Neural cell (in vitro differentiated cells): Measurements from ENCODE around the gene MYLK.

ENCODE experiments used
- CTCF ChIP-seq: fragments of 450-650 bp; IDR thresholded peaks from 2 replicates; pipeline ENCODE4 v1.5.1; 2014; ENCODE audit warnings: antibody characterized with exemption, mild to moderate bottlenecking, moderate library complexity; ENCODE audit not compliant: poor library complexity, severe bottlenecking
- EP300 ChIP-seq: fragments of 450-650 bp; conservative IDR thresholded peaks from 2 replicates; pipeline ENCODE4 v1.6.1; 2014; ENCODE audit warnings: antibody characterized with exemption, mild to moderate bottlenecking, moderate library complexity; ENCODE audit not compliant: poor library complexity, severe bottlenecking
- EZH2 ChIP-seq: fragments of 200-600, 300-800 bp; shearing (Covaris generic), sonication (generic); IDR thresholded peaks from 2 replicates; pipeline ENCODE4 v1.6.1; 2014; ENCODE audit warnings: antibody characterized with exemption, low read length, borderline replicate concordance, mild to moderate bottlenecking; ENCODE audit not compliant: insufficient read depth, poor library complexity, severe bottlenecking
- POLR2AphosphoS5 ChIP-seq: IDR thresholded peaks from 2 replicates; pipeline ENCODE4 v1.6.1; 2012

DNA sequence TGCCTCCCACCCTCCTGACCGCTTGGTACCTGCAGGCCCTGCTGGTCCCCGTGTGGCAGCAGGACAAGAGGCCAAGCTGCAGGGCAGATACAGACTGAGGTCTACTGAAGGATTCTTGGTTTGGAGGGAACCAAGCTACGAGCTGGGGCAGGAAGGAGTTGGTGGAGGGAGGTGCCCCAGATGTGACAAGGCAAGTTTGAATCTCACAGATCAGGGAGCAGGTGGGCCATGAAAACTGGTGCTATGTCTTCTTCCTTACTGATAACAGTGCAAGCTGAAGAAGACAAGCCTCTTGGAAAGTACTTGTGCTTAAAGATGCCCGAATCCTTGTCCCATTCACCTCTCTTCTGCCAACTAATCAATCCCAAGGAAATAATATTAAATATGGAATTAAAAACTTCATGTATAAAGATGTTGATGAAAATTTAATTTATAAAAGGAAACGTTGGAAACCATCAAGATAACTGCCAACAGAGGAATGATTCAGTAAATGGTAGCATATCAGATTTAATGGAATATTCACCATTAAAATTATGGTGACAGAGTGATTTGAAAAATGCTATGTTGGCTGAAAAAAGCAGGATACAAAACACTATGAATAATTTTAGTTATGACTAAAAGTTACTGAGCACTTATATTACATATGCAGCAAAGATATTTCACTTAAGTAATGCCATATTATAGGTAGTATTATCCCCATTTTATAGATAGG, 107.9 kb downstream of the MYLK start:
- TF ChIP-seq EZH2 (no peak), POLR2AphosphoS5 (no peak), CTCF (no peak), EP300 (no peak)
